HG02852 (cell line): Measurements from ENCODE around the gene KHDRBS2.
A peak's percentile ranks its signal among the peaks of the same experiment; 100 is the strongest.

Source experiments
- ATAC-seq: cut with Tn5 transposase; IDR thresholded peaks from one replicate; pipeline ENCODE4 v1.9.1; 2021; ENCODE audit warnings: mild to moderate bottlenecking, moderate library complexity; ENCODE audit not compliant: unreplicated experiment

KHDRBS2 gene

DNA sequence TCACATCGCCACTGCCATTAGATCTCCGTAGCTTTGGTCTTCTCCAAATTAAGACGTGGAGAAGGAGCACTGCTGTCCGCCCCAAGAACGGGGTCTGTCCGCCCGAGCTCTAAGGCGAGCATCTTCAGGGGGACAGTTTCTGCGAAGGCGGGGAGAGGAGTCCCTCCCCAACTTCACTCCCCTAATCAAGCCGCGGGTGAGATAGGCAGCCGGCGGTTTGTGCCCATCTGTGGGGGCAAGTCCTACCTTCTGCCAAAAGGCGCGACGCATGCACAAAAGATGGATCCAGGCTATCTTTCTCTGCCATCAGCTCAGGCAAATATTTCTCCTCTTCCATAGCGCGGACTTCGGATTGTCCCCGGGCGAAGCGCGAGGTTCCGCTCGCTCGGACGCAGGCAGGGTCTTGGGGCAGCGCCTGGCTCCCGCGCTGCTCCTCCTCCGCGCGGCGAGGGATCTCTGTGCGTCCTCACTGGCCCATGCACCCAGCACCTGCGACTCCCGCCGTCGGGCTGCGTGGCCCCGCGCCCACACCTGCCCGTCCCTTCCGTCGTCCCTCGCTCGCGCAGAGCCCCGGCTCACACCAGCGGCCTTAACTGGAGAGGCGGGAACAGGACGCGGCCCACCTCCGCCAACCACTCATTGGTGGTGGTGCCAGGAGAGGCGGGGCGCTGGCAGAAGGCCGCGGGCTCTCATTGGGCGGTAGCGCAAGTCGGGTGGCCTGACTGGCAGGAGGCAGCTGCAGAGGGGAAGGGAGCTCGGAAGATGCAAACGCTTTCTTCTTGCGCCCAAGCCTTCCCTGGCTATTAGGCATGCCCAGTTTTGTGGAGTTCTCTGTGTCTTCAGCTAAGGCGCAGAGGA, at the start of gene KHDRBS2:
KHDRBS2 (minus strand) TSS at position 614 of the 858 bp plus-strand sequence.
- peak; percentile 100 for ATAC-seq

DNA sequence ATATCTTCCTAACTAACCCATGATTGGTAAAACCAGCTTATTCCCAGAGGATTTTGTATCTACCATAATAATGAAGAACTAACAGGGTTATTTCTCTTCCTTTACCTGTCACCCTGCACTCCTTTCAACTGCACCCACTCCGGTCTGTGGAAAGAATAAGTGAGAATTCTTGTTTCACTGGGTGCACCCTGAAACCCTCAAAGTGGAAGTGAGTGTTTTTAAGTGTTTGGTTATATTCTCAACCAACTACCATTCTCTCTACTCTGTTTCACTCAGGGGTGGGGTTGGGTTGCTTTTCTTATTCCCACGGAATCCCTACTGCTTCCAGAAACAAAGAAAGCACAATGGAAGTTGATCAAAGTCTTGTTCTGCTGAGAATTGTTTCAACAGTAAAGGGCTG, 42.6 kb upstream of the KHDRBS2 start:
- ATAC-seq: peak; percentile 43

DNA sequence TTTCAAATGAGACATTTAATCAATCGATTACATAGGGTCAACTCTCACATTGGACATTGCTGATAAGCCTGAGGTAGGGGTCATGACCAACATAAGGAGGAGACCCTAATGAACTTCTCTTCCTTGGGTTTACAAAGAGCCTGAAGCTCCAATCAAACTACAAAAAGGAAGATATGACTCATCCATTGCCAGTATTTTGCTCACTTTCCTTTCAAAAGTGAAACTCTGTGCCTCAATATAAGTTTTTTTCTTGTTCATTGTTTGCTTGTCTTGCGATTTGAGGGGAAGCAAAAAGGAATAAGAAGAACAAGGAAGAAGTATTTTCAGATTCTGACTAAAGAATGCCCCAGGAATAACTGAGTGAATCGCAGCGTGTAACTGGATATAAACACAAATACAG, 38.8 kb upstream of the KHDRBS2 start:
- ATAC-seq: no peak

DNA sequence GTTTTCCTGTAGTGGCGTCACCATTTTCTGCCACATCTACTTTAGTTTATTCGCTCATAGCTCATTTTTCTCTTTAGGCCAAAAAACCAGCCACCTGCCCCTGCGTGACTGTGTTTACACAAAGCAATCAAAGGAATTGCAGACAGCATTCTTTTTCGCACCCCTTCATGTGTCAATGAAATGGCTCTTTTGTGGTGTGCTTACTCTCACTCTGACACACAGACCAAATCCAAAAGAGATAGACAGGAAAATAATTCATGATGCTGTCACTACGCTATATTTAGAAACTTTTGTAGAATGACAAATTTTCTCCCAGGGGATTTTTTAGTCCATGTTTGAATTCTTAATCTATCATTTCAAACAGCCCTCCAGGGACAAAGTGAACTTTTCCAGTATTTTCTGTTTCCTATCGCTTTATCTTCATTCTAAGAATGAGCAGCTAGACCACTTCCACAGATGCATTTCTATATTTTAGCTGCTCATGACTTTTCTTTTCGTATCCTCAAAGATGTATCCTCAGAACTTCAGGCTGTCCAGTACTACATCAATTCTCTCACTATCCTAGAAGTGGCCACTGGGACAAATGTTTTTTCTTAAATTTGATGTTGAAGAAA, 37.9 kb upstream of the KHDRBS2 start:
- no peak for ATAC-seq

DNA sequence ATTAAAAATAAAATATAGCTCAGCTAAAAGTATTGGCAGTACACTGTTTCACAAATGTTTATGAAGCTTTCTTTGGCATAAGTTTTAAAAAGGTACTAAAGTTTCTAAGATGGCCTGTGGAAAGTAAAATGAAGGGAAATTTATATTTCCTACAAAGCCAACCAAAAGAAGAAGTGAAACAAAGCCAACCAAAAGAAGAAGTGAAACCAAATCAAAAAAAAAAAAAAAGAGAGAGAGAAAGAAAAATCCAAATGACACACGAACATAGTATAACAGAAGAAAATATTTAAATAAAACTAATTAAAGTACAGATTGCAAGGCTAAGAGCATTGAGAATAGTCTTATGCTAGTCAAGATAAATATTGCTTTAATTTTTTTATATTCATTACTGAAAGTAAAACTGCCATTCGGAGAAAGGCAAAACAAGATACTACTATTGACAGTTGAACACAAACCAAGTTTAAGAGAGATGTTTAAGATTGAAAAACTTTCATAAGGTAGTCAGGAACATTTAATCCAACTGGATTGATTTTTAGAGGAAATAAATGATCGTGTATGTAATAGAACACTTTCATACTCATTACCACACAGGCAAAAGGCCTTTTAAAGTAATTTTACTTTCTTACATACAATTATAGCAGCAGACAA, 12.8 kb upstream of the KHDRBS2 start:
- peak; percentile 87 for ATAC-seq

DNA sequence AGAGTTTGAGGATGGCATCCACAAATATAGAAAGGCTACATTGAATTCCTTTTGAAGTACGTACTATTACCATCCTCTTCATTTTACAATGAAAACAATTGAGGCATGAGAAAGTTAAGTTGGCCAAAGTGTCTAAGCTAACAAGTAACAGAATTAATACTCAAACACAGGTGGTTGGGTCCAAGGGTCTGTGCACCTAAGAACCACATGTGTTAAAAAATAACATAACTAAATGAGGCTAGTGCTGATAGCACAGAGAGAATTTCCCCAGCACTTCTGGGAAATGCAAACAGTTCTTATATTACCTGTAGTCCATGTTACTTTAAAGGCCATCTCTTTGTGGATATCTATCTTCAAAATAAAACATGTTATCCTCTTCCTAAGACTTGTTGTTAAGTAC, 10.5 kb upstream of the KHDRBS2 start:
- ATAC-seq: no peak

DNA sequence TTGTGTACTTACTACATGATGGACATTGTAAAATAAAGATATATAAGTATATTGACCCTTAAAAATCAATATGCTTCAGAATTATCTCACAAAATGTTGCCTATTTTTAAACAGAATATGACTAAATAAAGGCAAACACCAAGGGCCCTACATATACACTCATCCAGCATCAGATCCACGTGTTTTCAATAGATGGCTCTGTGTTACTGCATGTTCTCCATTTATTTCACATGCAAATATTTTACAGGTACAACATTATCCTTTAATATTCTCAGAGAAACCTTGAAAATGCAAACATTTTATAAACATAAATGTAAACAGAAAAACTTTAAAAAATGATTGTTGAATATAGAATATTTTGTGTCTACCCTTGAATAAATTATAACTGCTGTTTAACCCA, 2.9 kb upstream of the KHDRBS2 start:
- ATAC-seq: no peak

DNA sequence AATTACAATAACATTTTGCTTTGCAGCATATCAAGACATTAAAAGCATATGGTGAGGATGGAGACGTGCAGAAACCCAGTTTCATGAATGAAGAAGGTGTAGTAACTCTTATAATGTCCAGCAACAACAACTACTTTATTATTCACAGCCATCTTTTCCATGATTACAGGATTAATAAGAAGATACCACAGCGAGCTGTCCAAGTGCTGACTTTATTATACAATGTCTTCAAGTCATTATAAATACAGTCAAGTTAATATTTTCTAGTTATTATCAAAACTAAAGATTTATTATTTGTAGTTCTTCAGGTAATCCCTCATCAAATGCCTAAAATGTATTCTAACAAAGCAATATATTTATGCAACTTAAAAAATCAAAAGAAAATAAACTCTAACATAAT, 2.5 kb upstream of the KHDRBS2 start:
- ATAC-seq: no peak

DNA sequence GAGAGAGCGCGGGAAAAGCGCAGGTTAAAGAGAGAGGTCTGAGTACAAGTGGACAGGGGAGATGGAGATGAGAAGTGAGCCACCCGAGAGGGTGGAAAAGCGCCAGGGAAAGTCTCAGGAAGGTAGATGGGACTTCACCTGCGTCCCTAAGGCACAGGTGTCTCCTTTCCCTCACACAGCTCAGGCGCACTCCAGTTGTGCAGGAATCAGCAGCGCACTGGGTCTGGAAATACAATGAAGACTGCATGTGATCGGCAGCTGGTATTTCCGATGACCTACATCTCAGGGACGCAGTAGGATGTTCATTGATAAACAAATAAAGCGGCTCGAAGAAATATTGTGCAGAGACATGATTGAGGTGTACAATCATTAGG, 432 bp upstream of the KHDRBS2 start:
- ATAC-seq: peak; percentile 0

DNA sequence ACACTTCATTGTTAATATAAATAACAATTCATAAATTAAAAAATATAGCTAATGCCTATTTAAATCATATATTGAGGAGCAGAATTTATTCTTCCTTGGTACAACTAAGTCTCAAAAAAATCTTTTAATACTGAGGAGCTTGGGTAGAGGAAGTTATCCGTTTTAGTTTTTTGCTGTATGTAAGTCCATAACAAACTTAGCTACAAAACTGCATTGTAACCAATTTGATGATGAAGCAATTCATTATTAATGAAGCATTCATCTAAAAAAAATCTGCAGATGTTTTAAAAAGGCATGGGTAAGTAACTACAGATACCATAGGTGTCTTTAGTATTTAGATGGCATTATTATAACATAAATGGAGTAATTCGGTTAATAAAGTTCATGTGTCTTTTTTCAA, 1.3 kb downstream of the KHDRBS2 start:
- no peak for ATAC-seq

DNA sequence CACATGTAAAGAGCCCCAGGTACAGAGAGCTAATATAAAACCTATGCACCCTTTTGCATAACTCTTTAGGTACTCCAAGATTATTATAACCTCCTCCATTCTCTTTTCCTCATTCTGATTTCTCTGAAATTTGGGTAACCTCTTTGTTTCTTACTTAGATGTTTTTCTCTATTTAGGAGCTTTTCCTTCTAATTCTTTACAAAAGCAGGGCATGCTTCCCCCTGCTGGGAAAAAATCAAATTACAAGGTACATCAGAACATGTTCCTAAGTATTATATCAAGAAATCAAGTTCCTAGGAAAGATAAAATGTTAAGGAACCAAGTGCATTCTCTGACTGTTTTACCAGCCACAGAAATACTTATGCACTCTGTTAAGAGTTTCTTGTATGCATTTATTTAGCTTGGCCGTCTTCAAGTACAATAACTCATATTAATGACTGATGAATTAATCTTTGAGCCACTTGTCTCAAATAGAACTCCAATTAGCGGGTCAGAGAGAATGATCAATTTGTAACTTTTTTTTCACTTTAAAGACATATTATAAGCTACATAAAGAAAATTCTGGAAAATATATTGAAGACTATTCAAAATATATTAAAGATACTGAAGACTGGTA, 2.1 kb downstream of the KHDRBS2 start:
- ATAC-seq: no peak

DNA sequence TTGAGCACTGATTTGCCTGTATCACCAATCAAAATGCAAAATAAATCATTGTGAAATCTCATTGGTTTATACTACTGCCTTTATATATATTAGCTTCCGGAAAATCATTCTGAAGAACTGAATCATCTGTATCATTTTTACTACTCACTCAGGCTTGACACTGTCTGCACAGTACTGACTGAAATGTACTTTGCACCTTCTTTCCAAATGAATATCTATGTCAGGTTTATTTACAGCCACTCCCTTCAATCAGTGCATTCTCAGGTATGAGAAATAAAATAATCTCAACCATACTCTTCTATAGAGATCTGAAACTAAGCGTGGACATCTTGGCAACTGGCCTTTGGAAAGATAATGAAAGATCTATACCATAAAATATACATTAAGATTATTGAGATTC, 2.7 kb downstream of the KHDRBS2 start:
- no peak for ATAC-seq

DNA sequence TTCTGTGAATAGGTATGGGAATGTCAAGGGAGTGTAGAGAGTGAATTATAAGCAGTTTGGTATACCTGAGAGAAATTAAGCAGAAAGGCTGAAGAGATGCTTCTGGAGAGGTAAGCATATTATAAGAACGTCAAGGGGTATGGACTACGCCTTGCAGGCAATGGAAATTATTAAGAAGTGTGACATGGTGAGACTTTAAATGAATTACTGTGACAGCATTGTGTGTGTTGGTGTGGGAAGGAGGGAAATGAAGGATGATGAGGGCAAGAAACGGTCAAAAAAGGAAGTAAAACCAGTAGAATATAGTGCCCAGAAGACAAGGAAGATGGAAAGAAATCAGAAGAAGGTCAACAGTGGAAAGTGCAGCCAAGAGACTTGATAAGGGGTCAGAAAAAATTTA, 5.9 kb downstream of the KHDRBS2 start:
- ATAC-seq: no peak

DNA sequence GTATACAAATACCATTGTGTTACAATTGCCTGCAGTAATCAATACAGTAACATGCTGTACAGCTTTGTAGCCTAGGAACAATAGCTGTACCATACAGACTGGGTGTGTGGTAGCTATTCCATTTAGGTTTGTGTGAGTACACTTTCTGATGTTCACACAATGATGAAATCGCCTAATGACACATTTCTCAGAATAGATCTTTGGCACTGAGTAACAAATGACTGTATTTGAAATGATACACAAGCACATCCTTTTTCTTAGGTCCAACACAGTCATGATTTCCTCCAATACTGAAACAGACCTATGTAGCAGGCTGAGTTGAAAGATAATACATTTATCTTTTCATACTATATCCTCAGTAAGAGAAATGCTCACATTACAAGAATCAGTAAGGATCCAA, 13.9 kb downstream of the KHDRBS2 start:
- ATAC-seq: no peak

DNA sequence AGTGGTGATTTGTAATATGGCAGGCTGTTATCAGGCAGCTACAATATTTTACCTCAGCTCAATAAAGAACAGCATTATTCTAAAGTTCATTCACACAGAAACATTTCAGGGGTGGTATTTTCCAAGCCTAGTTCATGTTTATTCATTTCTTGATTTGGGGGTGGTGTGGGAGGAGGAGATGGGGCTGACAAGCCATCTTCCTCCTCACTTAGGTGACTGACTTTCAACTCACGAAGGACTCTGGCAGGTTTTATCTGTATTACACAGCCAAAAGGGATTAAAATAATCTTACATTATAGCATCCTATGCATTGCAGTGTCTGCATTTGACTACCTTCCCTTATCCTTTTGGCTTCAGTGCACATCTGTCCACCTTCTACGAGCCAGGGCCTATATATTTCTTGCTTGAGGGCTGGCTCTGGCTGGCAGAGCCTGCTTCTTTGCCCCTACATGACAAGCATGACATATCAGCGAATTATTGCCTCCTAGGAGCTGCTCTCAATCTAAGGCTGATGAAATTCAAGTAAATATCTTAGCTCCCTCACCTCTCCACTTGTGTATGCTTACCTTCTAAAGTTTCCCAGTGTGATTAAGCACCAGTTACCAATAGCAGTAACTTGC, 20.0 kb downstream of the KHDRBS2 start:
- no peak for ATAC-seq

DNA sequence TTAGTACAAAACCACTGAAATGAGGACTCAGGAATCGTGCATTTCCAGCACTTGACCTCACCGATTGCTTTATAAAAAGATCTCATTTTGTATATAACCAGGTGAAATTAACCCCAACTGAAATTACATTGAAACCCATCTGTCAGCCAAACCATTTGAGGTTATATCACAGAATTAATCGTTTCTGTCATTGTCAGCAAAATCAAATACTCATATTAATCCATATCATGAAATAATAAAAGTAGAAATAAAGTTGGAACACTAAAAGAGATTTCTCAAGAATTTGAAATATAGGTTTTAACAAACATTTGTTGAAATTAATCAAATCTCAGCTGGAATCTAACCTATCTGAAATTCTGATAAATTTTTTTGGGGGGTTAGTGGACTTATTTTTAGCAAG, 23.7 kb downstream of the KHDRBS2 start:
- ATAC-seq: no peak

DNA sequence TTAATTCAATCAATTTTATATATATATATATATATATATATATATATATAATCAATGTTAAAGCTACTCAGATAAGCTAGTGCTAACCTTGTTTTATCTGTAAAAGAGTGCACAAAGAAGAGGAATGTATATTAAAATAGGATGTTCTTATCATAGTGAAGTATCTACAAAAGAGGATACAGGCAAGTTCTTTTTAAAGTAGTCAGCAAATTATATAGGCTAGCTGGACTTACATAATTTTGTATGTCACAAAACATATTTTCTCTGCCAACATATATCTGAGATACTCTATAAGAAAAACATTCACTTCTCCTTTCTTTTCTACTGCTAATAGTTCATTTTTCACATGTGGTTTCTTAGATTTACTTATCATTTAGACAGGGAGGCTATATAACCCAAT, 39.9 kb downstream of the KHDRBS2 start:
- no peak for ATAC-seq

DNA sequence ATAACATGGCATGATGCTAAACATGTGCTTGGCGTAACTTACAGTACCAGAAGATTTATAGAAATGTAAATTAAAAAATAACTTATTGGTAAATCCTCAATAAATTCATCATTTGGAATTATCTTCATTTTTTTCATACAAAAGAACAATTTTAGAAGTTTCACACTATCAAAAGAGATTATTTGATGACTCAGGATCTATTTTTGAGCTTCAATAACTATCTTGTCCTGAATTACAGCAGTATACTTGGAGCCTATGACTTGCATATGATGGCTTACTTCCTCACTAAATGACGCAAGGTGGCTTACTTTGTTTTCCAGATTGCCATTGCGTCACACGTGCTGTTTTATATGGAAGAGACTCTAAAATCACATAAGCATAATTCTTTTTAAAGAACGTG, 49.2 kb downstream of the KHDRBS2 start:
- no peak for ATAC-seq

DNA sequence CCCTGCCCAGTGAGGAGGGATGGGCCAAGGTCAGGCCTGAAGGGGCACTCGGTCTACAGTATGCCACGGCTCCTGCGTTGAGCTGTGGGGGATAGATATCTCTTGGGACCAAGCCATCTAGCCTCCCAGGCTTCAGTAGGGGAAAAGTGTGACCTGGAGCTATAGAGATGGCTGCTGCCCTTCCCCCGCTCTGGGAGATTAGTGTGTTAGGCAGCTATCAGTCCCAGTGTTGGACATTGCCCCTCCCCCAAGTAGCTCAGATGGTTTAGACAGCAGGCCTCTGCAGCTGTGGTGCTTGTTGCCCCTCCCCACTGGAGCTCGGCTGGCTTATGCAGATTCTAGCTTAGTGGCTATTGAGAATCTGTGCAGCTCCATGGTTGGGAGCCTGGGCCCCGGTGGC, 56.8 kb downstream of the KHDRBS2 start:
- ATAC-seq: no peak

DNA sequence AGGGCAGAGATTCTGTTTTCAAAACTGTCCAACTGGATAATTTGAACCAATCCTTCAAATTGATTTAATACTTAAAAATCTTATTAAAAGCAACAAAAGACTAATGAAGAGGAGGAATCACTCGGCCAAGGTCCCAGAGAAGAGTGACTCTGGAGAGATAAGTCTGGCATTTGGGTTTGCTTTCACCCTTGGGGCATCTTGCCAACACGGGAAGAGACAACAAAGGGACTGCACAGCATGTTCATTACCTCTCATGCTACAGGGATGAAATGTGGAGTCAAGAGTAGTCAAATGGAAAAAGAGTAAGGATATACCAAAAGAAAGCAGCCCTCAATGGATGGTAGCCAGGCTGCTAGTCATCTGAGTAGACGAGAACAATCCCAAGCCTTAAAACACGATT, 68.2 kb downstream of the KHDRBS2 start:
- ATAC-seq: no peak

DNA sequence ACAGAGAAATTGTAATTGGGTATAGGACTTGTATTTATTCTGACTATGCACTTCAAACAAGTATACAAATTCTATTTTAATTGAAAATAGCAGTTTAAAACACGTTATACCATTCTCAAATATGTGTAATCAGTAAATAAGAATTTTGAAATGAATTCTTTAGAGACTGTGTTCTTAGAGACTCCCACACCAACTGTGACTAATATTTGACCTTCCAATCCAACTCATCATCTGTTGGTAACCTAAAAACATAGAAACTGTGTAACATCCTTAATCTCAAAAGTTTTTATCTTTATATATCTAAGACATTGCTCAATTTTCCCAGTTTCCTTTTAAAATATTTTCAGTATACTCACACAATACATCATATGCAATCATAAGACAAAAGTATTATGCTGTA, 83.9 kb downstream of the KHDRBS2 start:
- no peak for ATAC-seq
